GM18870 (cell line): Measurements from ENCODE around the gene CENPA.
"Not testable (repeated sequence)": the region's sequence is repeated elsewhere in the genome, so short reads cannot be mapped to it uniquely, and the experiment has no call there.

Experiments used
- ATAC-seq: cut with Tn5 transposase; IDR thresholded peaks from one replicate; pipeline ENCODE4 v1.9.1; 2021; ENCODE audit warnings: moderate library complexity; ENCODE audit not compliant: unreplicated experiment

Gene CENPA

DNA sequence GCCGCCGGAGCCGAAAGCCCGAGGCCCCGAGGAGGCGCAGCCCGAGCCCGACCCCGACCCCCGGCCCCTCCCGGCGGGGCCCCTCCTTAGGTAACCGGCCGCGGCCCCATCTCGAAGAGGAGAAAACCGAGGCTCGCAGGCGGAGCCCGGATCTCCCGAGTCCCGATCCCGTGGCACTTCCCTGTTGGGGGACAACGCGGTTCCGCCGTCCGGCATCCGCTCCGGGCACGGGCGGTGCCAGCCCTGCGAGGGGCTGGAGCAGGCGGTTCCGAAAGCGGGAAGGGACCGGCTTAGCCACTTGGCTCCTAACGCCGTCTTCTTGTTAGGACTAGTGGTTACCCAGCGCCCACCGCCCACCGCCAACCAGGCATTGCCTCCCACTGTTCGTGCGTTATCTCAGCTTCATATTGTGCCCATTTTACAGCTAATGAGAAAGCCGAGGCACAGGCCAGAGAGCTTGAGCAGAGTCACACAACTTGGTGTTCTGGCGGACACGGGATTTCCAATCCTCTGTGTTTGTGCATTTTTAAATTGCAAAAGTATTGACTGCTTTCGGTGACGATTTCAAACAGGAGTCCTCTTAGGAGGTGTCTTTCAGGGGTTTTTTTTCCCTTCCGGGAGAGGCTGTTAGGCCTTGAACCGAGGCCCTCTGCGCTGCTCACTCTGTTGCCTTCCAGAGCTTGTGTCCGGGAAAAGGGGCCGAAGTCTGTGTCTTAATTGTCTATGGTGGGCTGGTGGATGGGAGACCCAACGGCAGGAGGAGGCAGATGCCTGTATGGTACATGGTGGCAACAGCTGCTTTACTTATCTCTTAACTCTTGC, 562 bp downstream of the CENPA start:
- no peak for ATAC-seq

DNA sequence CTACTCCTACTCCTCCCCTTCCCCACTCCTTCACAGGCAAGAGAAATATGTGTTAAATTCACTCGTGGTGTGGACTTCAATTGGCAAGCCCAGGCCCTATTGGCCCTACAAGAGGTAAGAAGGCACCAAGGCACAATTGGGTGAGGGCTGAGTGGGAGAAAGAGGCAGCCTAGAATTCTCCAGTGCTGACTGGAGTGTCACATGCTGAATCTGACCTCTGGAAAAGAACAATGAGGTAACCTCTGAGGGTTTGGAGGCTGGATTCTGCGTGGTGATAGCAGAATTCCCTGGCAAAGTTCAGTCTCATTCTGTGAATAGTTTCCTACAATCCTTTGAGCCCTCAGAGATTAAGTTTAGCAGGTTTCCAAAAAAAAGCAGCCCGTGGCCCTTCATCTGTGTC, 6.9 kb downstream of the CENPA start:
- no peak for ATAC-seq

DNA sequence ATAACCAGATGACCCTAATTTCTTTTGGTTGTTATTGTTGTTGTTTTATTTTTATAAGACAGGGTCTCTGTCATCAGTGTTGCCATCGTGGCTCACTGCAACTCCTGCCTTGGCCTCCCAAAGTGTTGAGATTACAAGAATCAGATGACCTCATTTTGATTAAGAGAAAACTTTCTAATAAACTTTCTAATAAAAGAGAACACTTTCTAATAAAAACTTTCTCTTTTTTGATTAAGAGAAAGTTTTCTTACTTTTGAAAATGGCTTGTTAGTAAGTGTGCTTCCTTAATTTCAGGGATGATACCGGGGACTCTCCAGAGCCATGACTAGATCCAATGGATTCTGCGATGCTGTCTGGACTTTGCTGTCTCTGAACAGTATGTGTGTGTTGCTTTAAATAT, 7.7 kb downstream of the CENPA start:
- no peak for ATAC-seq

DNA sequence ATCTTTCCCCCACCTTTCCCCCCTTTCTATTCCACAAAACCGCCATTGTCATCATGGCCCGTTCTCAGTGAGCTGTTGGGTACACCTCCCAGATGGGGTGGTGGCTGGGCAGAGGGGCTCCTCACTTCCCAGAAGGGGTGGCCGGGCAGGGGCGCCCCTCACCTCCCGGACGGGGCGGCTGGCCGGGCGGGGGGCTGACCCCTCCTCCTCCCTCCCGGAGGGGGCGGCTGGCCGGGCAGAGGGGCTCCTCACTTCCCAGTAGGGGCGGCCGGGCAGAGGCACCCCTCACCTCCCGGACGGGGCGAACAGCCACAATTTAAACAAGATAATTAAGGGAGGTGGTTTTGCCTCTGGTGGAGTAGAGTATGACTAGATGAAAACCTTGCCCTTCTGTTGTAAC, 9.3 kb downstream of the CENPA start:
- not testable (repeated sequence) for ATAC-seq

DNA sequence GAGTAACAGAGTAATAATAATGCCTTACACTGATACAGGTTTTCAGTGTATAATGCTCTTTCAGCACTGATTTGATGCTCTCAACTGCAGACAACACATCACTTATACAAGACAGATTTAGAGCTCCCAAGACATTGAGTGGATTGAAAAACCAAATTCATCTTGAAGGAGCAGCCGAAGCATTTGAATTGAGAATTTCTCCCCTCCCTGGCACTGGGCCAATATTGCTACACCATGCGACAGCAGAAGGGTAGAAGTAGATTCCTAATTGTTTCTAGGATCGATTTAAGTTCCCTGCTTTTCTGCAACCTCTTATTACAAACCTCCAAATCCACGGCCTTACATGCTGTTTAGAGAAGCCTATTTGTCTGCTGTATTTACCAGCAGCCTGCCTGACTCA, 15.5 kb downstream of the CENPA start:
- no peak for ATAC-seq

DNA sequence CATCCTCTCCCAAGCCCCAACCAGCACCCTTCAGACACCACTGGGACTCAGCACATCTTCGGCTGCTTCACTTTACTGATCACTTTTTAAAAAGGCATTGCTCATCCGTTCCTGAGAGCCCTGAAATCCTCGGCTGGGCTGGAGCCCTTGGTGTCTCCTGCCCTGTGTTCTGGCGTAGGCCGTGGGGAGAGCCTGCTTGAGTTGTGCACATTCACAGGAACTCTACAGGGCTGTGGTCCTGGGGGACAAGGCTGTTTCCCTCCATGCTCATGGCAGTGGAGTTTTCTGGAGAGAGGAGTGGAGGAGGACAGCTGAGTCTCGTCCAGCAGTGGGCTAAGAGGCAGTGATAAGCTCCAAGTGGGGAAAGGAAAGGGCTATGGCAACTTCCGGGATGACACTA, 15.9 kb downstream of the CENPA start:
- ATAC-seq: no peak

DNA sequence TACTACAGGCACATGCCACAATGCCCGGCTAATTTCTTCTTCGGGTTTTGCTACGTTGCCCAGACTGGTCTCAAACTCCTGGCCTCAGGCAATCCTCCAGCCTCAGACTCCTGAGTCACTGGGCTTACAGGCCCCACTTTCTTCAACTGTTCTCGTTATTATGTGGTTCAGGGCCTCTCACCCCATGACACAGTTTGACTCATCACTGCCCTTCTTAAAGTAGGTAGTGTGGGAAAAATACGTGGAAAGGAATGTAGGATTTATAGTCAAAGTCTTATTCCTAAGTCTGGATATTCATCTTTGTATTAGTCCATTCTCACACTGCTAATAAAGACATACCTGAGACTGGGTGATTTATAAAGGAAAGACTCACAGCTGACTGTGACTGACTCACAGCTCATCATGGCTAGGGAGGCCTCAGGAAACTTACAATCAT, 19.4 kb downstream of the CENPA start:
- no peak for ATAC-seq

DNA sequence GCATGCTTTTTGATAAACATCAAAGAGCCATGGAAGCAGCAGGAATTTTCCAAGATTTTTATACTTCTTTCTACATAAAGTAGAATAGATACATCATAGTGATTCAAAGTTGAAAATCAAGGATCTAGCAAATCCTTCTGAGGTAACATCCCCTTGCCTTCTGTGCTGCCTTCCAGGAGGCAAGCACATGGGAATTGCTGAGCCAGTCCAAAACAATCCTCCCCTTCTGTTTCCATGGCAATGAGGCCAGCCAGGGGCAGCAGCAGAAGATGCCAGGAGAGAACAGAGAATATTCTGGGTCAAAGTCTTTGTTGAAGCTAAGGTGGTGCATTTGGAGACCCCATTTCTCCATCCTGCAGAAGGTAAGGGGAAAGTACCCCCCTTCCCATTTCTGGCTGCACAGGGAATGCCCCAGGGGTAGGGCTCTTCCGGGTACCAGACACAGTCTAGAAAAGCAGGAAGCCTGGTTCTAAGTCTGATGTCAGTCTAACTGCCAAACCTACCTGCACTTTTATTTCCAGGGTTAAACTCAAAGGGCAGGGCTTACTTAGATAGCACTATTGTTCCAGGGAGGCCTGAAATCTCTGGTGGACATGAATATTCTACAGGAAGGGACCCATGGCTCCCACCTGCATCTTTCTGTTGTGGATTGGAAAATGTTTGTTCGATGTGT, 22.1 kb downstream of the CENPA start:
- ATAC-seq: no peak

DNA sequence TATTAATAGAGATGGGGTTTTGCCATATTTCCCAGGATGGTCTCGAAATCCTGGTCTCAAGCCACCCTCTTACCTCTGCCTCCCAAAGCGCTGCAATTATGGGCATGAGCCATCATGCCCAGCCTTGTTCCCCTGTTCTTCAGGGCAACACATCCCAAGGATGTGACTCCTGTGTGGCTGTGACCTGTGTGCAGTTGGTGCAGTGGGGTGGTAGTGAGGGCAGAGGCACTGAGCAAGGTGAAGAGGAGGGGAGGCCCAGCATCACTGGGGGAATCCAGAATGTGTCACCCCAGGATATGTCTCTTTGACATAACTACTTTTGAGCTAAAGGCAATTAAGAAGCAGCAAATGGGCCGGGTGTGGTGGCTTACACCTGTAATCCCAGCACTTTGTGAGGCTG, 23.4 kb downstream of the CENPA start:
- no peak for ATAC-seq

DNA sequence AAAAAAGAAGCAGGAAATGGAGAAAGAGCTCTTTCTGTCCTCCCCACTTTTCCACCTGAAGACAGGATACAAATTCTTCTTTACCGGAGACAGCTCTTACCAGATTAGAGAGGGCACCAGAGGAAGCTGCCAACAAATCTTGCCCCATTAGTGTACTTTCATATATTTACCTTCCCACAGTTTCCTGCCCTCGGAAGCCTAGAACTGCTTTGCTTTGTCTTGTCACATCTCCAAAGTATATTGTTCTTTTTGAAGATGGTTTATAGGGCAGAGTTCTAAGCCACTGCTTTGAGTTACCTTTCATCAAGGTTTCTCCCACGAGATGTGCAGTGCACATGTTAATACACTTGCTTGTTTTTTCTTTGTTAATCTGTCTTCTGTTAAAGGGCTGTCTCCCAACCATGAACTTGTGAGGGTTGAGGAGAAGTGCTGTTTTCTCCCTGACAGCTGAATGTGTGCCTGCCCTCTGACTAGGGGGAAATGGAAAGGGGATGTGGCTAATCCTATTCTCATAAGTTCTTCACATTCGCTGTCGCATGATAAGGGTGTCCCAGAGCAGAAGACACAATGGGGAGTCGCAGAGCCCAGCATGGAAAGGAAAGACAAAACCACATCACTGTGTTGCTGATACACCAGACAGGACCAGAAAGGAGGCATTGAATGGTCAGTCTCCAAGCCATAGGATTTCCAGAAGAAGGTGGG, 24.2 kb downstream of the CENPA start:
- ATAC-seq: no peak

DNA sequence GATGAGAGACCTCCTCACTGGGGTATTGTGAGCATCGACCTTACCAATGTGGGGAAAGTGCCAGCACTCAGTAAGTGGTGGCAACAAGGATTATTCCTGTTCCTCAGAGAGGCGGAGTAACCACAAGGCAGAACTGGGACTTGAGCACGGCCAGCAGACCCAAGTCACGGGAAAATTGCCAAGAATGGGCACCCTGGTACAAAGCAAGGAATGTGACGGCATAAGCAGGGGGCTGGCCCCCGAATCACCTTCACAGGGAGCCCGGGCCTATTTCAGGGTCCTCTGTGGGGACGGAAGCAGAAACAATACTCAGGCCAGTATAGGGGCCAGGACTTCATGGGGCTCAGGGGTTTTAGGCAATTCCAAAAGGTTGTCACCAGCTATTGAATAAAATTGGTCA, 25.4 kb downstream of the CENPA start:
- no peak for ATAC-seq

DNA sequence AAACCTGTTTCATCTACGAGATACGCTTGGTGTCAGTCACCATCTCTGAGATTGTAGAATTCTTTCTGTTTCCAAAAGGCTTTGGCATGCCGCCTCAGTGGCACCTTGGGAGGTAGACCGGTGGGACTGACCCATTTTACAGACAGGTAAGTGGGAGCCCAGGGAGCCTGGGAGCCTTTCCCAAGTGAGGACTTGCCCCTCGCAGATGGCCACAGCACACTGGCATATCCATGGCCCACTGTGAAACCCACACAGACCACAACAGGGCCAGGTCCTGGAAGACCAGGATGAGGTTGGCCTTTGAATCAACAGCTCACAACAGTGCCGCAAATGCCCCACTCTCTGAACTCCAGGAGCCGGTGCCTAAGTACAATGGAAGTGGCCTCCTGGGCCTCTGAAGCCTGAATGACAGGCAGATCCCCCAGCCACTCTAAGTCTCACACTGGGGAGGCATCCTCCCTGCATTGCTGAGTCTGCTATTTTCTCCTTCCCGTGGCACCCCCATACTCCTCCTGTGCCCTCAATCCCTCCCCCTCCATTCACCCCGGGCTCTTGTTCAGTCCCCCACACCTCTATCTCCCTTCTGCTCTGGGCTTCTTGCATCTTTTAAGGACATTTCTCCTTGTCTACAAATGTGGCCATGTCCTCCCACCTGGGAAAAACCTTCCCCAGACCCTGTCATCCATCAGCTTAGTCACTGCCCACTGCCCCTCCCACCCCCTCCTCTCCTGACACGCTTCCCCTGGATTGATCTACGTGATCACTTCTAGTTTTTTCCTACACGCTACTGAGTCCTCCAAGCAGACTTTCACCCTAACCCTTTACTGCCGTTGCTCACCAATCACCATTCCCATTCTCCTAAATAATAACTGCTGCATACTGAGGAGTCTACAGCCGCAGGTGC, 26.2 kb downstream of the CENPA start:
- no peak for ATAC-seq

DNA sequence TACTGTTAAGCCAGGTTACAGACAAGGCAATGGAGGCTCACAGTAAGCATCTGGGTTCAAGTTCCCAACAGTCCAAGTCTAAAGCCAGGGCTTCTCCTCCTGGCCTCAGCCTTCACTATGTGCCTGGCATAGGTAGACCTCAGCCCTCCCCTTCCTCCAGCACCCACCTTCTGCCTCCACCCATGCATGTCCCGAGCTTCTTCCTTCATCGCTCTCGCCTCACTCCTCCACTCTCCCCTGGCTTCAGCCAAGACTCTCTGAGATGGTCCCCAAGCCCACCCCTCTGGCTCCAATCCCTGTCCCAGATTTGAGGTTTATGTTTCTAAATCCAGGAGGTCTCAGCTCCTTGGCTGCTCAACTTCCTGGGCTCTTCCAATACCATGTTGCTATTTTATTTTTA, 26.9 kb downstream of the CENPA start:
- ATAC-seq: no peak

DNA sequence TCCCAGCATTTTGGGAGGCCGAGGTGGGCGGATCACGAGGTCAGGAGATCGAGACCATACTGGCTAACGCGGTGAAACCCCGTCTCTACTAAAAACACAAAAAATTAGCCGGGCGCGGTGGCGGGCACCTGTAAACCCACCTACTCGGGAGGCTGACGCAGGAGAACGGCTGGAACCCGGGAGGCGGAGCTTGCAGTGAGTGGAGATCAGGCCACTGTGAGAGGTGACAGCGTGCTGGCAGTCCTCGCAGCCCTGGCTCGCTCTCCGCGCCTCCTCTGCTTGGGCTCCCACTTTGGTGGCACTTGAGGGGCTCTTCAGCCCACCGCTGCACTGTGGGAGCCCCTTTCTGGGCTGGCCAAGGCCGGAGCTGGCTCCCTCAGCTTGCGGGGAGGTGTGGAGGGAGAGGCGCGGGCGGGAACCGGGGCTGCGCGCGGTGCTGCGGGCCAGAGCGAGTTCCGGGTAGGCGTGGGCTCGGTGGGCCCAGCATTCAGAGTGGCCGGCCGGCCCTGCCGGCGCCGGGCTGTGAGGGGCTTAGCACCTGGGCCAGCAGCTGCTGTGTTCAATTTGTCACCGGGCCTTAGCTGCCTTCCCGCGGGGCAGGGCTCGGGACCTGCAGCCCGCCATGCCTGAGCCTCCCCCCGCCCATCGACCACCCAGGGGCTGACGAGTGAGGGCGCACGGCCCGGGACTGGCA, 28.4 kb downstream of the CENPA start:
- ATAC-seq: not testable (repeated sequence)

DNA sequence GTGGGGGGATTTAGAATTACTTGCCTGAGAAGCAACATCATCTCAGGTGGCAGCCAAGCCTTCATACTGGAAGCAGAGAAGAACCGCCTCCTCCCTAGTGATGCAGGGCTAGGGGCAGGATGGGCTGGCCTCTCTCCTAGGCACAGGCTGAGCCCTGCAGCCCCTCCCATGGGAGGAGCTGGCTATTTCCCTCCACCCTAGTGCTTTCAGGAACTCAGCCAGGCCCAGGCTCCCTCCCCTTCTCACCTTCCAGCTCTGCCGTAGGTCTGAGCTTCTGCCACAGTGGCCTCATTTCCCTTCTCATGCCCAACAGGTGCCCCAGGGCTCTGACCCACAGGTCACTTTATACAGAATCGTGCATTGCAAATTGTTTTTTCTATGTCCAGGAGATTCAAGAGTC, 31.0 kb downstream of the CENPA start:
- no peak for ATAC-seq

DNA sequence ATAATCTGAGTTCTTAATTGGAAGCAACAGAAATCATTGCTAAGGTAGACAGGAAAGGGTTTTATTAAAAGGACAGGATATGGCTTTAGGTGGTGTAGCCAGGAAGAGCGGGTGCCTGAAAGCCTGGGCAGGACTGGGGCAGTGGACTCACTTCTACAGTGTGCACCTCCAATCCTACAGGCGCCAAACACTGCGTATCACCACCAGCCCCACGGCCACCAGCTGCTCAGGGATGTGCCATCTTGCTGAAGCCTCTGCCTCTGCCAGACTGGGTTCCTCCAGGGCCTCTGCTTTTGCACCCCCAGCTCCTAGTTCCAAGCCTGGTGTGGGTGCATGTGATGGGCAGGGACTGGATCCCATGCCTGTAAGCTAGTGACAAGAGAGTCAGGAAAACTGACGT, 32.4 kb downstream of the CENPA start:
- no peak for ATAC-seq

DNA sequence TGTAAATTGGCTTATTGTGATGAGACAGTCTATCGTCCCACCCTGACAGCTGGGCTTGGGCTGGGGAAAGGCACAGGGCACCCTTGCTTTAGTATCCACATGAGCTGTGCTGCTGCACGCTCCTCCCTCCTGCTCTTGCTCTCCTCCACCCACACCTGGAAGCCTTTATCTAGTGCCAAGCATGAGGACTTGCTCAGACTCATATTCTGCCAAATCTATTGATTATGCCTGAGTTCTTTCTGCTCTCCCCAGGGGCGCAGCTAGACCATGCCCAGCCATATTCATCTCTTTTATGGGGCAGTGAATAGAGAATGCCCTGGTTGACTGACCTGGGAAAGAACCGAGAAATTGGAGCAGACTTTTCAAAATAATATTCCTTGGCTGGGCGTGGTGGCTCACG, 33.1 kb downstream of the CENPA start:
- ATAC-seq: no peak

DNA sequence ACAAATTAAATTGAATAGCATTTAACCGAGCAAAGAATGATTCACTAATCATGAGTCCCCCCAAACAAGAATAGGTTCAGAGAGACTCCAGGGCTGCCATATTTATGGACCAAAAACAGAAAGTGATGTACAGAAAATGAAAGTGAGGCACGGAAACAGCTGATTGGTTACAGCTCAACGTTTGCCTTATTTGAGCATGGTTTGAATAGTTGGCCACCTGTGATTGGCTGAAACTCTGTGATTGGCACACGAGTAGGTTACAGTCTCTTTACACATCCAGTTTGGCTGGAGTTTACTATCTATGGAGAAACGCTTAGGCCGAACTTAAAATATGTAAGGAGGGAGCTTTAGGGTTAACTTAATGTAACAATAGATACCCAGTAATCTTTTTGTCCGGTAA, 35.1 kb downstream of the CENPA start:
- ATAC-seq: no peak

DNA sequence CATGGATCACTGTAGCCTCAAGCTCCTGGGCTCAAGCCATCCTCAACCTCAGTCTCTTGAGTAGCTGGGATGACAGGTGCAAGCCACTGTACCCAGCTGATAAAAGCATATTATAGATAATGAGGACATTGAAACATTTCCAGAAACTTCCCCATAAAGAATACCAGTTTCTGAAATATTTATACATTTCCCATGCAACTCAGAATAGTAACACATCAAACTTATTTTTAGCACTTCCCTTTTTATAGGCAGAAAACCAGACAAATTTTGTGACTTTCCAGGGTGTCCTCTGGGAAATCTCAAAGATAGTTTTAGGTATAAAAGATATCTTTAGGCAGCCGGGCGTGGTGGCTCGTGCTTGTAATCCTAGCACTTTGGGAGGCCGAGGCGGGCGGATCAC, 37.0 kb downstream of the CENPA start:
- ATAC-seq: no peak

DNA sequence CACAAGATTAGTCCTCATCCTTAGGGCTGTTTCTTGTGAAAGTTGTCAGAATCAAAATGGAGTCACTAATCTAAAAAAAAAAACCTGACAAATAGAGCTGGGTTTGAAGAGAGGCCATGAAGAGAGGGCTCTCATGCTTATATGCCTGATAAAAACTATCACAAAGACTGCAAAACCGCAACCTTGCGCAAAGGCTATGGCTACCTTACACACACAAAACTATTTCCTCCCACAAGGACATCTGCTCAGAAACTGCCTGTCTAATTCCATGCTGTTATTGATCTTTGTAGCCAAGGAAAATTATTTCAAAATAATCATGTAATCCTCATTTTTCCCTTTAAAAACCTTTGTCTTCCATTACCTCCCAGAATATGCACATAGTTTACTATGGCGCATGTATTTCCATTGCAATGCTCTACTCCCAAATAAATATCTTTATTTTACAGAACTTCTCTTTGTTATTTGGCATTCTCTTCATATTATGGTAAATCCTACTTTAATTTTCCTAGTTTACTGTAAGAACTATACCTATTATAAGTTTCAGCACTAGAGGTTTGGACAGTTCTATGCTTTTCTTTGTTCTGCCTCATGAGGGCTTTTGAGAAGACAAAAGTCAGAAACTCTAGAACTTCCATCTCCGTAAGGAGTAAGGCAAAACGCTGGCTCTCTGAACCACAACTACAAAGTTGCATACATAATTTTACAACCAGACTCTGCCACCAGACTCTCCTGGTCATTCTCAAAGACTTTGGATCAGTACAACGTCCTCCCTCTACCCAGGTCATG, 52.5 kb downstream of the CENPA start:
- ATAC-seq: no peak
